HG03064 (cell line): ENCODE results near the gene HELZ.

Source experiments
- ATAC-seq: cut with Tn5 transposase; IDR thresholded peaks from one replicate; pipeline ENCODE4 v1.9.1; 2021; ENCODE audit warnings: low read depth; ENCODE audit not compliant: unreplicated experiment

The HELZ gene

GRCh38 chr17:67088639-67089038 is 156.4 kb downstream of the HELZ start:
- no peak for ATAC-seq

GRCh38 chr17:67085406-67085805 is 159.6 kb downstream of the HELZ start:
- no peak for ATAC-seq

DNA sequence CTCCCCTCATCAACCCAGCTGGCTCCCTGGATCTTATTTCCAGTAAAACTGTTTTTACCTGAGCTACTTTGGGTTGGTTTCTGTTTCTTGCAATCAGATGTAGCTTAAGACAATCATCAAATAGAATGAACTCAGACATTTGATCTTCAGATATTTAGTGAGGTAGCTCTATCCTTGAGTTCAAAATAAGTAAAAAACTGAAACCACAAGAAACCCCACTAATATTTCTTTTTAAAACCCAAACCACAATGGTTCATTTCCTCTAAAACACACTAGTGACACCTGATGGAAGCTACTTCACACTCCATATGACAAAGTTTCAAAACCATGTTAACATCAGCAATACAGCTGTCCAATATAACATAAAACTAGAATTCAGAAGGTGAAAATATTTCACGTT is 162.9 kb downstream of the HELZ start:
- ATAC-seq = no peak

GRCh38 chr17:67080804-67081203 is 164.2 kb downstream of the HELZ start:
- no peak for ATAC-seq

- no peak for ATAC-seq
Observed at GRCh38 chr17:67079491-67079890, 165.5 kb downstream of the HELZ start.

DNA sequence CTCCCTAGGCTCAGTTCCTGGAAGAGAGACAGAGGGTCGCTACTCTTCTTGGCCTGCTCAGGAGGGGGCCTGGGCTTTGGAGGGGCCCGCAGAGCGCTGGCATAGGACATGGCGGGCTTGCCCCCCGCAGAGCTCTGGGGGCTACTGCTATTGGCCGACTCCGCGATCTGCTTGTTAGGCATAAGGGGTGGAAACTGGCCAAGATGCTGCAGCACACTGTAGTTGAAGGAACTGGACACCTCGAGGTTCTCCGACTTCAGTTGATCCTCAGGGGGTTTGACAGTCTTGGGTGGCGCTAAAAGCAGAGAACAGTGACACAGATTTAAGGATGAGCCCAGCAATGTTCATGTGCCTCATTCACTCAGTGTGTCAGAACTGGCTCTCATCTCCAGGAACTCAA is 166.7 kb downstream of the HELZ start:
- no peak for ATAC-seq

GRCh38 chr17:67076290-67076689 is 168.7 kb downstream of the HELZ start:
- ATAC-seq = no peak

- no peak for ATAC-seq
Observed at GRCh38 chr17:67074781-67075180, 170.2 kb downstream of the HELZ start.

DNA sequence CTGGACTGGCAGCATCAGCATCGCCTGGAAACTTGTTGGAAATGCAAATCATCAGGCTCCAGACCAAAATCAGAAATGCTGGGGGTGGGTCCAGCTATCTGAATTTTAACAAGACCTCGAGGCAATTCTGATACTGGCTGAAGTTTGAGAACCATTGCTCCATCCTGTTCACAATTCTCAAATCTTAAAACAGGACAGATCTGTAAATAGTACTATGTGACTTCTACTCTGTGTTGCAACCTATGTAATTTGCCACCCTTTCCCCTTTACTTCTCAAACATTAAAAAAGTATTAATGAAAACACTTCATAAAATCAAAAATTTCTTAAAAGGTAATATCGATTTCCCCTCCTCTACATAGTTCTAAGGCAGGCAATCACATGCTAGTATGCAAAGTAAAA is 172.1 kb downstream of the HELZ start:
- no peak for ATAC-seq

DNA sequence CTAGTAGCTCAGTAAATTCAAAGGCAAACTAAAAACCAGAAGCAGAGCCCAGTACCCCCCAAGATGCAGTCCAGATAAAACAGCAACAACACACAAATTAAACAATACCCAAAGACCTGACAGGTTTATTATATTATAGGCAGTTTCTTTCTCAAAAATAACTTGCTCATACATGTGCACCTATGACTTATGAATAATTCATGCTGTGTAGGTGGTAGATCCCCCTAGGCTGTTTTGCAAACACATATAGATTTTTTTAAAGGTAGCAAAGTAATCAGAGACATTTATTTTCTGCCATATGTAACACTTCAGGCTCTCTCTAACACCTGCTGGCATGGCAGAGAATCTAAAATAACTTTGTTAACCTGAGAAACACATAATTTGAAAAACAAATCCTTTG is 173.4 kb downstream of the HELZ start:
- no peak for ATAC-seq

DNA sequence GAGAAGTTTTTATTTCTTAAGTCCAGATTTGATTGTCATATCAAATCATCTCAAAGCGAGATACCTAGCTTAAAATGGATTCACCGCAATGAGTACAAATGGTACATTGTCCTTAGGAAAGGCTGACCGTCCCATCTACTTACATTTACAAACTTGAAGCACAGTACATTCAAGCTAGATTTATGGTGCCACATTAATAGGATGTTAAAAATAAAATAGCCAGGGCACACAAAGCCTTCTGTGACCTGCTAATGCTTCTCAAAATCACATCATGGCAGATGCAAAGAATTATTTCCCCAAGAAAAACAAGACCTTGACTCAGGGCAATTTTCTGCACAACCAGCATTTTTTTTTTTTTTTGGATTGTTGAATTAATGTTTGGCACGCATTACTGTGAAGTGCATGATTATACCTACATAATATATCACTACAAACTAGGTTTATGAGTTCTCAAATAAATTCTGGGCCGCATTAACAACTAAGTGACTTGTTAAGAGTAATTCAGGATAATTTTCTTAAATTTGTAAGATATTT is 175.3 kb downstream of the HELZ start:
- ATAC-seq = no peak

DNA sequence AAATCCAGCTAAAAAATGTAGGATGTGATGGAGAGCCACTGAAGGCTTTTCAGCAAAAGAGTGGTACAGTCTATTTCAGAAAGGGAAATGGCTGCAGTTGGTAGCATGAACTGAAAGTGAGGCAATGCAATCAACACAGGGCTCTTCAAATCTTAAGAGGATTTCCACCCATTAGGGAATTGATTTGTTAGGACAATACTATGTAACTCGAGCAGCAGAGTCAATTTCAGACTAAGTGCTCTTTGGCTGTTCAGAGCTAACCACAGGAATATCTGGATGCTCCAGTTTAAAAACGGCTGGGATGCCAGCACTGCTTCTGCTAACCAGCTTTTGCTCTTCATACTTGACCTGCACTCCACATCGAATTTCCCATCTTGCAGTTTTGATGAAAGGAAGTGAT is 176.0 kb downstream of the HELZ start:
- no peak for ATAC-seq

GRCh38 chr17:67067571-67068482 is 177.2 kb downstream of the HELZ start:
- no peak for ATAC-seq

GRCh38 chr17:67066717-67067116 is 178.3 kb downstream of the HELZ start:
- no peak for ATAC-seq

DNA sequence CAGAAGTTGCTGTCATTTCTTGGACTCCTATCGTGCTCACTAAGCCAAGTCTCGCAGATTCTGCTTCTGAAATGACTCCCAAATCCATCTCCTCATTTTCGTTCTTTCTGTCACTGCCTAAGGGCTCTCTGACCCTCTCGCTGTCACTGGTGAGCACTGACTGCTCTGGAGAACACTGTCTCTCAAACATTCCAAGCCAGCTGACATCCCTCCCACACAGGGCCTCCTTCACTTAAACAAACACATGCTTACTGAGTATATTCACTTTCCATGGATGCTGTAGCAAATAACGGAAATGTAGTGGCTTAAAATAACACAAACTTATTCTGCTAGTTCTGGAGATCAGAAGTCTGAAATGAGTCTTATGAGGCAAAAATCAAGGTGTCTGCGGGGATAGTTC is 181.9 kb downstream of the HELZ start:
- no peak for ATAC-seq

DNA sequence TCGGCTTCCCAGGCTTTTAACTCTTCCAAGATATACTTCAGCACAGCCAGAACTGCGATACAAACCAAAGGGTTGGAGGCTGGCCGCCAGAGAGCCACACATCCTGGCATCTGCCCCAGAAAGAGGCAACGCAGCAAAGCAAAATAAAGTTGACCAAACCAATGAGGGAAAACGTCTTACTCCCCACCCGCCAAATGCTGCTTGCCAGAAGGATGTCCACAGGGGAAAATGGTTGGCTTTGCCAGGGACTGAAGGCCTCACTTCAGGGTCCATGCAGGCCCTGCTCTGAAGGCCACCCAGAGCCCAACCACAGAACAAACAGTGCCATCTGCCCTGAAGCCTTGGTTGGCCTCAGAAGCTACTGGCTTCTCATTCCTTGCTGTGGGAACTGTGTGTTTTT is 185.6 kb downstream of the HELZ start:
- ATAC-seq = no peak

- no peak for ATAC-seq
Observed at GRCh38 chr17:67058036-67058435, 187.0 kb downstream of the HELZ start.

- ATAC-seq = no peak
Observed at GRCh38 chr17:67056746-67057490, 188.1 kb downstream of the HELZ start.

GRCh38 chr17:67055811-67056745 is 188.9 kb downstream of the HELZ start:
- no peak for ATAC-seq

DNA sequence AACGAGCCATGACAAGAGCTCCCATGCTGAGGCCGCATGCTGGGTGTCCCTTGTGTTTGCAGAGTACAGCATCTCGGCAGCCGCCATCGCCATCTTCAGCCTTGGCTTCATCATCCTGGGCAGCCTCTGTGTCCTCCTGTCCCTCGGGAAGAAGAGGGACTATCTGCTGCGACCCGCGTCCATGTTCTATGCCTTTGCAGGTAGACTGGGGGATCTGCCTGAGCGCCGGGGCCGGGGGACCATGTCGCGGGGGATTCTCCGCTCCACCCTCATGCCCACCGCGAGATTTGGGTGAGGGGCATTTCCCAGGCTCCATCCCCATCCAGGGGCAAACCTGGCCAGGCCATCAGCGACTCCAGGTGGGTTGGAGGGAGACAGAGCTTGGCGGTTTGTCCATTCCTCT is 190.0 kb downstream of the HELZ start:
- no peak for ATAC-seq

GRCh38 chr17:67054608-67055007 is 190.4 kb downstream of the HELZ start:
- ATAC-seq = no peak
